ENCODE measurements around the gene RPS27A.
"Not testable (repeated sequence)": the region's sequence is repeated elsewhere in the genome, so short reads cannot be mapped to it uniquely, and the experiment has no call there.

Gene RPS27A

GRCh38 chr2:55224761-55225261 lies 7.7 kb upstream of the RPS27A start:
- H3K27ac ChIP-seq (ENCODE audit: low read length), result no peak overlapping the region
- H2AFZ ChIP-seq (ENCODE audit: low read depth, low read length), result no peak overlapping the region
- no peak overlapping the region for H3K9ac ChIP-seq (ENCODE audit: low read length)
- no peak overlapping the region for H3K4me2 ChIP-seq (ENCODE audit: low read length)
- H3K9me3 ChIP-seq (ENCODE audit: insufficient read depth, low read length), result no peaks in the 10 kb centered on the region
- H3K4me1 ChIP-seq (ENCODE audit: low read length), result 0 out of 2 replicates have a peak, but pooled peaks cover 5% of the 10 kb centered on the region
- no peaks in the 10 kb centered on the region for H3K27me3 ChIP-seq (ENCODE audit: low read depth, low read length)
- no peaks in the 10 kb centered on the region for H3K79me2 ChIP-seq (ENCODE audit: low read length)
- H3K36me3 ChIP-seq (replicated peaks; ENCODE audit: low read depth, low read length), result no peaks in the 10 kb centered on the region
- TF ChIP-seq EZH2phosphoT487 (IDR thresholded peaks at IDR 0.05; ENCODE audit: low read depth), result no peak
- no peak for TF ChIP-seq CTCF (IDR thresholded peaks at IDR 0.05; ENCODE audit: low read depth, low read length)
- H3K4me3 ChIP-seq (ENCODE audit: low read length), result no peak overlapping the region
- no peaks in the 10 kb centered on the region for H4K20me1 ChIP-seq (ENCODE audit: insufficient read depth, low read length)

GRCh38 chr2:55225481-55226020 lies 6.9 kb upstream of the RPS27A start:
- no peaks in the 10 kb centered on the region for H3K36me3 ChIP-seq (replicated peaks; ENCODE audit: low read depth, low read length)
- TF ChIP-seq EZH2phosphoT487 (IDR thresholded peaks at IDR 0.05; ENCODE audit: low read depth) (no peak), CTCF (IDR thresholded peaks at IDR 0.05; ENCODE audit: low read depth, low read length) (no peak)
- H3K27me3 ChIP-seq (ENCODE audit: low read depth, low read length), result no peaks in the 10 kb centered on the region
- no peak overlapping the region for H2AFZ ChIP-seq (ENCODE audit: low read depth, low read length)
- H3K4me2 ChIP-seq (ENCODE audit: low read length), result no peak overlapping the region
- no peaks in the 10 kb centered on the region for H4K20me1 ChIP-seq (ENCODE audit: insufficient read depth, low read length)
- H3K79me2 ChIP-seq (ENCODE audit: low read length), result peaks cover 5% of the 10 kb centered on the region
- H3K9me3 ChIP-seq (ENCODE audit: insufficient read depth, low read length), result no peaks in the 10 kb centered on the region
- H3K4me3 ChIP-seq (ENCODE audit: low read length), result no peak overlapping the region
- 0 out of 2 replicates have a peak, but pooled peaks cover 5% of the 10 kb centered on the region for H3K4me1 ChIP-seq (ENCODE audit: low read length)
- H3K27ac ChIP-seq (ENCODE audit: low read length), result no peak overlapping the region
- no peak overlapping the region for H3K9ac ChIP-seq (ENCODE audit: low read length)

GRCh38 chr2:55227437-55228225 lies 4.9 kb upstream of the RPS27A start:
- not testable (repeated sequence) for H3K9me3 ChIP-seq (ENCODE audit: insufficient read depth, low read length); H2AFZ ChIP-seq (ENCODE audit: low read depth, low read length); H3K4me1 ChIP-seq (ENCODE audit: low read length); H4K20me1 ChIP-seq (ENCODE audit: insufficient read depth, low read length); H3K9ac ChIP-seq (ENCODE audit: low read length); H3K4me3 ChIP-seq (ENCODE audit: low read length); H3K36me3 ChIP-seq (replicated peaks; ENCODE audit: low read depth, low read length); H3K27me3 ChIP-seq (ENCODE audit: low read depth, low read length); H3K4me2 ChIP-seq (ENCODE audit: low read length); H3K27ac ChIP-seq (ENCODE audit: low read length)
- H3K79me2 ChIP-seq (ENCODE audit: low read length), result peaks cover 25% of the 10 kb centered on the region

- TF ChIP-seq CTCF (IDR thresholded peaks at IDR 0.05; ENCODE audit: low read depth, low read length) (no peak), EZH2phosphoT487 (IDR thresholded peaks at IDR 0.05; ENCODE audit: low read depth) (no peak)
- Histone ChIP-seq H3K27me3 (ENCODE audit: low read depth, low read length) (no peaks in the 10 kb centered on the region), H3K36me3 (replicated peaks; ENCODE audit: low read depth, low read length) (peaks cover 4% of the 10 kb centered on the region), H4K20me1 (ENCODE audit: insufficient read depth, low read length) (no peaks in the 10 kb centered on the region), H3K4me1 (ENCODE audit: low read length) (peaks cover 4% of the 10 kb centered on the region), H3K9ac (ENCODE audit: low read length) (no peak overlapping the region), H3K79me2 (ENCODE audit: low read length) (peaks cover 31% of the 10 kb centered on the region), H2AFZ (ENCODE audit: low read depth, low read length) (no peak overlapping the region), H3K4me3 (ENCODE audit: low read length) (no peak overlapping the region), H3K9me3 (ENCODE audit: insufficient read depth, low read length) (no peaks in the 10 kb centered on the region), H3K27ac (ENCODE audit: low read length) (no peak overlapping the region), H3K4me2 (ENCODE audit: low read length) (no peak overlapping the region)
Observed at GRCh38 chr2:55228226-55228563, 4.3 kb upstream of the RPS27A start.

Measured in OCI-LY3 (cell line).